SU-DHL-6 (cell line): ENCODE results near the gene FOXF2.

ENCODE experiments used
- CTCF ChIP-seq: fragments of 200-600 bp; sonication (generic); IDR thresholded peaks from one replicate; pipeline ENCODE4 v1.5.1; 2017; ENCODE audit warnings: antibody characterized with exemption, mild to moderate bottlenecking, low read length, moderate library complexity; ENCODE audit not compliant: insufficient read depth, poor library complexity, severe bottlenecking
- EZH2phosphoT487 ChIP-seq: fragments of 200-600 bp; sonication (generic), shearing (Covaris generic); conservative IDR thresholded peaks from 2 replicates; pipeline ENCODE4 v1.6.1; 2018; ENCODE audit warnings: mild to moderate bottlenecking, antibody characterized with exemption, low read length, moderate library complexity, mixed read lengths

GRCh38 chr6:1346101-1346500 lies 43.3 kb upstream of the FOXF2 start:
- no peak for TF ChIP-seq CTCF
- TF ChIP-seq EZH2phosphoT487, result no peak
